SK-N-SH treated with all-trans-retinoic acid at 6 μM for 48 hours (cell line): ENCODE measurements around the gene CST9L.

Experiments
- ATAC-seq: fragments of 200-7000 bp; cut with Tn5 transposase; 3 replicates; pipeline ENCODE4 v1.9.1; 2020; ENCODE audit warnings: mild to moderate bottlenecking, moderate library complexity
- ARNTL ChIP-seq: fragments of 450-650 bp; formaldehyde crosslinking; IDR thresholded peaks from 2 replicates; pipeline ENCODE4 v1.5.0; 2020; ENCODE audit warnings: low read depth, mild to moderate bottlenecking, moderate library complexity, borderline replicate concordance
- BACH2 ChIP-seq: fragments of 250-450 bp; sonication (Bioruptor Pico); IDR thresholded peaks from 2 replicates; pipeline ENCODE4 v1.9.0; 2021; ENCODE audit warnings: mild to moderate bottlenecking, borderline replicate concordance
- CSDC2 ChIP-seq: fragments of 250-450 bp; sonication (Bioruptor Pico); IDR thresholded peaks from 2 replicates; pipeline ENCODE4 v1.5.0; 2020; ENCODE audit warnings: mild to moderate bottlenecking, moderate library complexity
- GLIS3 ChIP-seq: fragments of 250-450 bp; sonication (Bioruptor Pico); IDR thresholded peaks from 2 replicates; pipeline ENCODE4 v1.5.0; 2020; ENCODE audit warnings: mild to moderate bottlenecking, moderate library complexity
- OSR1 ChIP-seq: fragments of 250-450 bp; sonication (Bioruptor Pico); IDR thresholded peaks from 2 replicates; pipeline ENCODE4 v1.8.0; 2022; ENCODE audit warnings: moderate library complexity, mild to moderate bottlenecking, inconsistent platforms
- RARB ChIP-seq: fragments of 250-450 bp; sonication (Bioruptor Pico); IDR thresholded peaks from 2 replicates; pipeline ENCODE4 v1.8.0; 2021; ENCODE audit warnings: mild to moderate bottlenecking, moderate library complexity
- SNAI2 ChIP-seq: fragments of 250-450 bp; sonication (Bioruptor Pico); IDR thresholded peaks from 2 replicates; pipeline ENCODE4 v1.5.0; 2020; ENCODE audit warnings: mild to moderate bottlenecking, moderate library complexity
- TCF4 ChIP-seq: fragments of 250-450 bp; sonication (Bioruptor Pico); IDR thresholded peaks from 2 replicates; pipeline ENCODE4 v1.8.0; 2021; ENCODE audit warnings: mild to moderate bottlenecking, moderate library complexity, borderline replicate concordance
- TOX ChIP-seq: fragments of 250-450 bp; sonication (Bioruptor Pico); IDR thresholded peaks from 2 replicates; pipeline ENCODE4 v1.8.0; 2021; ENCODE audit warnings: mild to moderate bottlenecking, moderate library complexity, borderline replicate concordance
- ZC3H10 ChIP-seq: fragments of 250-450 bp; sonication (Bioruptor Pico); IDR thresholded peaks from 2 replicates; pipeline ENCODE4 v1.5.1; 2021; ENCODE audit warnings: mild to moderate bottlenecking, moderate library complexity
- ZFP3 ChIP-seq: fragments of 250-450 bp; sonication (Bioruptor Pico); IDR thresholded peaks from 2 replicates; pipeline ENCODE4 v1.5.0; 2020; ENCODE audit warnings: mild to moderate bottlenecking, moderate library complexity
- ZFP30 ChIP-seq: fragments of 450-650 bp; formaldehyde crosslinking; IDR thresholded peaks from 2 replicates; pipeline ENCODE4 v1.5.0; 2022; ENCODE audit warnings: mild to moderate bottlenecking, moderate library complexity
- ZNF565 ChIP-seq: fragments of 450-650 bp; formaldehyde crosslinking; conservative IDR thresholded peaks from 2 replicates; pipeline ENCODE4 v1.5.0; 2020; ENCODE audit warnings: low read depth, mild to moderate bottlenecking, moderate library complexity
- ZNF70 ChIP-seq: fragments of 450-650 bp; formaldehyde crosslinking; IDR thresholded peaks from 2 replicates; pipeline ENCODE4 v1.5.0; 2020; ENCODE audit warnings: mild to moderate bottlenecking, moderate library complexity
- ZNF8 ChIP-seq: fragments of 450-650 bp; formaldehyde crosslinking; IDR thresholded peaks from 2 replicates; pipeline ENCODE4 v1.5.0; 2020; ENCODE audit warnings: mild to moderate bottlenecking, moderate library complexity
- TF ChIP-seq, protein P1 (sequence below): fragments of 250-450 bp; sonication (Bioruptor Pico); IDR thresholded peaks from 2 replicates; pipeline ENCODE4 v1.5.0; 2020; ENCODE audit warnings: mild to moderate bottlenecking, moderate library complexity
- TF ChIP-seq, protein P2 (sequence below): fragments of 250-450 bp; sonication (Bioruptor Pico); IDR thresholded peaks from 2 replicates; pipeline ENCODE4 v1.5.1; 2021; ENCODE audit warnings: mild to moderate bottlenecking, moderate library complexity
- TF ChIP-seq, protein P3 (sequence below): fragments of 250-450 bp; sonication (Bioruptor Pico); IDR thresholded peaks from 2 replicates; pipeline ENCODE4 v1.8.0; 2021; ENCODE audit warnings: low read depth, mild to moderate bottlenecking, moderate library complexity, borderline replicate concordance
- TF ChIP-seq, protein P4 (sequence below): fragments of 250-450 bp; sonication (Bioruptor Pico); IDR thresholded peaks from 2 replicates; pipeline ENCODE4 v1.5.1; 2020; ENCODE audit warnings: low read depth, mild to moderate bottlenecking, moderate library complexity
- TF ChIP-seq, protein P5 (sequence below): fragments of 250-450 bp; sonication (Bioruptor Pico); IDR thresholded peaks from 2 replicates; pipeline ENCODE4 v1.8.0; 2020; ENCODE audit warnings: mild to moderate bottlenecking, moderate library complexity, borderline replicate concordance

The CST9L gene

DNA sequence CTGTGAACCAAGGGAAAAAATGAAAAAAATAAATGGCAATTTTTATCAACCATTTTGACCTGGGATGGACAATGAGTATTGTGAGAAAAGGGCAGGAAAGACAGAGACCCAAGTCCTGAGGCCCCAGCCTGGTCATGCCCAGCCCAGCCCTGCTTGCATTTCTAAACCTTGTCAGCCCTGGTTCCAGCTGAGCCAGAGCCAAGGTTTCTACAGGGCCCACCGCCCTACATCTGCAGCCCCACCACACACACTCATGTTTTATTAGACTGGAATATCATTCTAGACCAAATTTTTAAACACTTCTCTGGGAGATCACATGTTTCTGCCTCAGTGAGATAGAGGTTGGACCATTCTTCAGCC lies 667 bp upstream of the CST9L start:
- ATAC-seq = no peak
- no peak for TF ChIP-seq ZFP30
- TF ChIP-seq ZFP3 (CRISPR knock-in tag) = no peak
- TF ChIP-seq GLIS3 (CRISPR knock-in tag) = no peak
- TF ChIP-seq BACH2 (CRISPR knock-in tag) = no peak
- no peak for TF ChIP-seq OSR1 (CRISPR knock-in tag)
- no peak for TF ChIP-seq RARB
- no peak for TF ChIP-seq ZNF8 (CRISPR knock-in tag)
- TF ChIP-seq, protein P1, sequence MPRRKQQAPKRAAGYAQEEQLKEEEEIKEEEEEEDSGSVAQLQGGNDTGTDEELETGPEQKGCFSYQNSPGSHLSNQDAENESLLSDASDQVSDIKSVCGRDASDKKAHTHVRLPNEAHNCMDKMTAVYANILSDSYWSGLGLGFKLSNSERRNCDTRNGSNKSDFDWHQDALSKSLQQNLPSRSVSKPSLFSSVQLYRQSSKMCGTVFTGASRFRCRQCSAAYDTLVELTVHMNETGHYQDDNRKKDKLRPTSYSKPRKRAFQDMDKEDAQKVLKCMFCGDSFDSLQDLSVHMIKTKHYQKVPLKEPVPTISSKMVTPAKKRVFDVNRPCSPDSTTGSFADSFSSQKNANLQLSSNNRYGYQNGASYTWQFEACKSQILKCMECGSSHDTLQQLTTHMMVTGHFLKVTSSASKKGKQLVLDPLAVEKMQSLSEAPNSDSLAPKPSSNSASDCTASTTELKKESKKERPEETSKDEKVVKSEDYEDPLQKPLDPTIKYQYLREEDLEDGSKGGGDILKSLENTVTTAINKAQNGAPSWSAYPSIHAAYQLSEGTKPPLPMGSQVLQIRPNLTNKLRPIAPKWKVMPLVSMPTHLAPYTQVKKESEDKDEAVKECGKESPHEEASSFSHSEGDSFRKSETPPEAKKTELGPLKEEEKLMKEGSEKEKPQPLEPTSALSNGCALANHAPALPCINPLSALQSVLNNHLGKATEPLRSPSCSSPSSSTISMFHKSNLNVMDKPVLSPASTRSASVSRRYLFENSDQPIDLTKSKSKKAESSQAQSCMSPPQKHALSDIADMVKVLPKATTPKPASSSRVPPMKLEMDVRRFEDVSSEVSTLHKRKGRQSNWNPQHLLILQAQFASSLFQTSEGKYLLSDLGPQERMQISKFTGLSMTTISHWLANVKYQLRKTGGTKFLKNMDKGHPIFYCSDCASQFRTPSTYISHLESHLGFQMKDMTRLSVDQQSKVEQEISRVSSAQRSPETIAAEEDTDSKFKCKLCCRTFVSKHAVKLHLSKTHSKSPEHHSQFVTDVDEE = no peak
- TF ChIP-seq ZC3H10 = no peak
- no peak for TF ChIP-seq CSDC2 (CRISPR knock-in tag)
- no peak for TF ChIP-seq SNAI2 (CRISPR knock-in tag)
- TF ChIP-seq, all 23 proteins: peak for 0

DNA sequence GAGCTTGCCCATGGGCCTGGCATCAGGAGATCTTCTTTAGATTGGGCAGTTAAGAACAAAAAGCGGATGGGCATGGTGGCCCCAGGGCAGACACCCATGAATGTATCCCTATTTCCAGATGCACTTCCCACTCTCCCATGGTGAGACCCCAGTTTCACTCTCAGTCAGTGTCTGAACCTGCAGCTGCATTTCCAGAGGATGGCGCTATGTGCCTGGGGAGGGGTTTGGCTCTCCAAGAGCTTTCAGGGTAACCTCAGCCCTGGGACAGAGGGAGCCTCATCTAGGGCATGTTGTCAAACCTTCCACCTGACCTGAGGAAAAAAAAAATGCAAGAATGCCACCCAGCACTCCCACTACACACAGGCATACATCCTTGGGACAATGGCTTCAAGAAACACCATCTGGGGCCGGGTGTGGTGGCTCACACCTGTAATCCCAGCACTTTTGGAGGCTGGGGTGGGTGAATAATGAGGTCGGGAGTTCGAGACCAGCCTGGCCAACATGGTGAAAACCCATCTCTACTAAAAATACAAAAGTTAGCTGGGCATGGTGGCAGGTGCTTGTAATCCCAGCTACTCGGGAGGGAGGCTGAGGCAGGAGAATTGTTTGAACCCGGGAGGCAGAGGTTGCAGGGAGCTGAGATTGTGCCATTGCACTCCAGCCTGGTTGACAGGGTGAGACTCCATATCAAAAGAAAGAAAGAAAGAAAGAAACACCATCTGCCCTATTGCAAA lies 1.9 kb downstream of the CST9L start:
- TF ChIP-seq ARNTL (CRISPR knock-in tag) (no peak), TCF4 (CRISPR knock-in tag) (no peak), TOX (no peak), ZNF565 (CRISPR knock-in tag) (no peak), ZNF70 (CRISPR knock-in tag) (no peak), ZC3H10 (no peak), RARB (no peak), BACH2 (CRISPR knock-in tag) (no peak), SNAI2 (CRISPR knock-in tag) (no peak), ZNF8 (CRISPR knock-in tag) (no peak)
- TF ChIP-seq, protein P2, sequence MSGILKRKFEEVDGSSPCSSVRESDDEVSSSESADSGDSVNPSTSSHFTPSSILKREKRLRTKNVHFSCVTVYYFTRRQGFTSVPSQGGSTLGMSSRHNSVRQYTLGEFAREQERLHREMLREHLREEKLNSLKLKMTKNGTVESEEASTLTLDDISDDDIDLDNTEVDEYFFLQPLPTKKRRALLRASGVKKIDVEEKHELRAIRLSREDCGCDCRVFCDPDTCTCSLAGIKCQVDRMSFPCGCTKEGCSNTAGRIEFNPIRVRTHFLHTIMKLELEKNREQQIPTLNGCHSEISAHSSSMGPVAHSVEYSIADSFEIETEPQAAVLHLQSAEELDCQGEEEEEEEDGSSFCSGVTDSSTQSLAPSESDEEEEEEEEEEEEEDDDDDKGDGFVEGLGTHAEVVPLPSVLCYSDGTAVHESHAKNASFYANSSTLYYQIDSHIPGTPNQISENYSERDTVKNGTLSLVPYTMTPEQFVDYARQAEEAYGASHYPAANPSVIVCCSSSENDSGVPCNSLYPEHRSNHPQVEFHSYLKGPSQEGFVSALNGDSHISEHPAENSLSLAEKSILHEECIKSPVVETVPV (CRISPR knock-in tag) = no peak
- TF ChIP-seq, protein P3, sequence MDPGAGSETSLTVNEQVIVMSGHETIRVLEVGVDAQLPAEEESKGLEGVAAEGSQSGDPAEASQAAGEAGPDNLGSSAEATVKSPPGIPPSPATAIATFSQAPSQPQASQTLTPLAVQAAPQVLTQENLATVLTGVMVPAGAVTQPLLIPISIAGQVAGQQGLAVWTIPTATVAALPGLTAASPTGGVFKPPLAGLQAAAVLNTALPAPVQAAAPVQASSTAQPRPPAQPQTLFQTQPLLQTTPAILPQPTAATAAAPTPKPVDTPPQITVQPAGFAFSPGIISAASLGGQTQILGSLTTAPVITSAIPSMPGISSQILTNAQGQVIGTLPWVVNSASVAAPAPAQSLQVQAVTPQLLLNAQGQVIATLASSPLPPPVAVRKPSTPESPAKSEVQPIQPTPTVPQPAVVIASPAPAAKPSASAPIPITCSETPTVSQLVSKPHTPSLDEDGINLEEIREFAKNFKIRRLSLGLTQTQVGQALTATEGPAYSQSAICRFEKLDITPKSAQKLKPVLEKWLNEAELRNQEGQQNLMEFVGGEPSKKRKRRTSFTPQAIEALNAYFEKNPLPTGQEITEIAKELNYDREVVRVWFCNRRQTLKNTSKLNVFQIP (CRISPR knock-in tag) = no peak
- TF ChIP-seq, protein P4, sequence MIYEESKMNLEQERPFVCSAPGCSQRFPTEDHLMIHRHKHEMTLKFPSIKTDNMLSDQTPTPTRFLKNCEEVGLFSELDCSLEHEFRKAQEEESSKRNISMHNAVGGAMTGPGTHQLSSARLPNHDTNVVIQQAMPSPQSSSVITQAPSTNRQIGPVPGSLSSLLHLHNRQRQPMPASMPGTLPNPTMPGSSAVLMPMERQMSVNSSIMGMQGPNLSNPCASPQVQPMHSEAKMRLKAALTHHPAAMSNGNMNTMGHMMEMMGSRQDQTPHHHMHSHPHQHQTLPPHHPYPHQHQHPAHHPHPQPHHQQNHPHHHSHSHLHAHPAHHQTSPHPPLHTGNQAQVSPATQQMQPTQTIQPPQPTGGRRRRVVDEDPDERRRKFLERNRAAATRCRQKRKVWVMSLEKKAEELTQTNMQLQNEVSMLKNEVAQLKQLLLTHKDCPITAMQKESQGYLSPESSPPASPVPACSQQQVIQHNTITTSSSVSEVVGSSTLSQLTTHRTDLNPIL (CRISPR knock-in tag) = no peak
- TF ChIP-seq, protein P5, sequence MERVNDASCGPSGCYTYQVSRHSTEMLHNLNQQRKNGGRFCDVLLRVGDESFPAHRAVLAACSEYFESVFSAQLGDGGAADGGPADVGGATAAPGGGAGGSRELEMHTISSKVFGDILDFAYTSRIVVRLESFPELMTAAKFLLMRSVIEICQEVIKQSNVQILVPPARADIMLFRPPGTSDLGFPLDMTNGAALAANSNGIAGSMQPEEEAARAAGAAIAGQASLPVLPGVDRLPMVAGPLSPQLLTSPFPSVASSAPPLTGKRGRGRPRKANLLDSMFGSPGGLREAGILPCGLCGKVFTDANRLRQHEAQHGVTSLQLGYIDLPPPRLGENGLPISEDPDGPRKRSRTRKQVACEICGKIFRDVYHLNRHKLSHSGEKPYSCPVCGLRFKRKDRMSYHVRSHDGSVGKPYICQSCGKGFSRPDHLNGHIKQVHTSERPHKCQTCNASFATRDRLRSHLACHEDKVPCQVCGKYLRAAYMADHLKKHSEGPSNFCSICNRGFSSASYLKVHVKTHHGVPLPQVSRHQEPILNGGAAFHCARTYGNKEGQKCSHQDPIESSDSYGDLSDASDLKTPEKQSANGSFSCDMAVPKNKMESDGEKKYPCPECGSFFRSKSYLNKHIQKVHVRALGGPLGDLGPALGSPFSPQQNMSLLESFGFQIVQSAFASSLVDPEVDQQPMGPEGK = no peak
- TF ChIP-seq, protein P1 = no peak
- ATAC-seq = no peak
